ENCODE measurements around the gene HCN4. TPM values are rescaled to one million over a fixed set of nuclear protein-coding genes. Genes with fewer than 3 reads are reported as not detected.

The HCN4 gene
- total RNA-seq, 4 donors from 2014 or later: not detected

GRCh38 chr15:73375755-73376305, 7.1 kb upstream of the HCN4 start:
- Histone ChIP-seq H3K36me3 (no peaks in the 10 kb centered on the region), H3K4me3 (no peak overlapping the region), H3K27me3 (peaks cover 7 to 9% (median 7%) of the 10 kb centered on the region in 3 donors), H3K4me1 (no peaks in the 10 kb centered on the region), H3K9me3 (no peaks in the 10 kb centered on the region), H3K27ac (no peak overlapping the region)
- ATAC-seq (no peak), DNase-seq (no peak)
- in situ Hi-C loops (cut with MboI; ENCODE audit: low sequenced_read_pairs in 4 of 4) (no loop called here), intact Hi-C loops (cut with DNase I; ENCODE audit: low total_unique reads) (no loop called here)
- TF ChIP-seq, protein P1, sequence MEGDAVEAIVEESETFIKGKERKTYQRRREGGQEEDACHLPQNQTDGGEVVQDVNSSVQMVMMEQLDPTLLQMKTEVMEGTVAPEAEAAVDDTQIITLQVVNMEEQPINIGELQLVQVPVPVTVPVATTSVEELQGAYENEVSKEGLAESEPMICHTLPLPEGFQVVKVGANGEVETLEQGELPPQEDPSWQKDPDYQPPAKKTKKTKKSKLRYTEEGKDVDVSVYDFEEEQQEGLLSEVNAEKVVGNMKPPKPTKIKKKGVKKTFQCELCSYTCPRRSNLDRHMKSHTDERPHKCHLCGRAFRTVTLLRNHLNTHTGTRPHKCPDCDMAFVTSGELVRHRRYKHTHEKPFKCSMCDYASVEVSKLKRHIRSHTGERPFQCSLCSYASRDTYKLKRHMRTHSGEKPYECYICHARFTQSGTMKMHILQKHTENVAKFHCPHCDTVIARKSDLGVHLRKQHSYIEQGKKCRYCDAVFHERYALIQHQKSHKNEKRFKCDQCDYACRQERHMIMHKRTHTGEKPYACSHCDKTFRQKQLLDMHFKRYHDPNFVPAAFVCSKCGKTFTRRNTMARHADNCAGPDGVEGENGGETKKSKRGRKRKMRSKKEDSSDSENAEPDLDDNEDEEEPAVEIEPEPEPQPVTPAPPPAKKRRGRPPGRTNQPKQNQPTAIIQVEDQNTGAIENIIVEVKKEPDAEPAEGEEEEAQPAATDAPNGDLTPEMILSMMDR (IDR thresholded peaks at IDR 0.05 in 4 of 5, conservative IDR thresholded peaks at IDR 0.05 in 1 of 5): no peak
- TF ChIP-seq POLR2A (IDR thresholded peaks at IDR 0.05): no peak

- no peak for DNase-seq
- no peak overlapping the region for H3K27ac ChIP-seq
These were observed 6.3 kb upstream of the HCN4 start for GRCh38 chr15:73375012-73375411.

GRCh38 chr15:73374604-73375003, 5.8 kb upstream of the HCN4 start:
- H3K27ac ChIP-seq: no peak overlapping the region
- no peaks in the 10 kb centered on the region for H3K36me3 ChIP-seq
- H3K9me3 ChIP-seq: no peaks in the 10 kb centered on the region
- no peak for DNase-seq
- H3K4me3 ChIP-seq: no peak overlapping the region
- H3K27me3 ChIP-seq: peaks cover 11 to 15% (median 13%) of the 10 kb centered on the region in 3 donors
- in situ Hi-C loops (cut with MboI; ENCODE audit: low sequenced_read_pairs in 4 of 4) (no loop called here), intact Hi-C loops (cut with DNase I; ENCODE audit: low total_unique reads) (no loop called here)
- no peak for TF ChIP-seq POLR2A (IDR thresholded peaks at IDR 0.05)
- TF ChIP-seq, protein P1 (IDR thresholded peaks at IDR 0.05 in 4 of 5, conservative IDR thresholded peaks at IDR 0.05 in 1 of 5): no peak
- no peak for ATAC-seq
- no peaks in the 10 kb centered on the region for H3K4me1 ChIP-seq

More at GRCh38 chr15:73375012-73375411, 6.3 kb upstream of the HCN4 start:
- no peak for TF ChIP-seq POLR2A (IDR thresholded peaks at IDR 0.05)
- TF ChIP-seq, protein P1 (IDR thresholded peaks at IDR 0.05 in 4 of 5, conservative IDR thresholded peaks at IDR 0.05 in 1 of 5): no peak
- no peak for ATAC-seq
- intact Hi-C loops (cut with DNase I; ENCODE audit: low total_unique reads): no loop called here
- Histone ChIP-seq H3K9me3 (no peaks in the 10 kb centered on the region), H3K4me3 (no peak overlapping the region), H3K27me3 (peaks cover 9 to 12% (median 11%) of the 10 kb centered on the region in 3 donors), H3K4me1 (no peaks in the 10 kb centered on the region), H3K36me3 (no peaks in the 10 kb centered on the region)
- in situ Hi-C loops (cut with MboI; ENCODE audit: low sequenced_read_pairs in 4 of 4): no loop called here

GRCh38 chr15:73373221-73373620, 4.5 kb upstream of the HCN4 start:
- no peak for DNase-seq
- no peak for TF ChIP-seq POLR2A (IDR thresholded peaks at IDR 0.05)
- TF ChIP-seq, protein P1 (IDR thresholded peaks at IDR 0.05 in 4 of 5, conservative IDR thresholded peaks at IDR 0.05 in 1 of 5): no peak
- in situ Hi-C loops (cut with MboI; ENCODE audit: low sequenced_read_pairs in 4 of 4) (no loop called here), intact Hi-C loops (cut with DNase I; ENCODE audit: low total_unique reads) (no loop called here)
- Histone ChIP-seq H3K9me3 (no peaks in the 10 kb centered on the region), H3K27ac (no peak overlapping the region), H3K36me3 (no peaks in the 10 kb centered on the region), H3K4me1 (no peaks in the 10 kb centered on the region), H3K4me3 (no peak overlapping the region), H3K27me3 (peaks cover 22 to 25% (median 23%) of the 10 kb centered on the region in 3 donors)
- ATAC-seq: no peak

DNA sequence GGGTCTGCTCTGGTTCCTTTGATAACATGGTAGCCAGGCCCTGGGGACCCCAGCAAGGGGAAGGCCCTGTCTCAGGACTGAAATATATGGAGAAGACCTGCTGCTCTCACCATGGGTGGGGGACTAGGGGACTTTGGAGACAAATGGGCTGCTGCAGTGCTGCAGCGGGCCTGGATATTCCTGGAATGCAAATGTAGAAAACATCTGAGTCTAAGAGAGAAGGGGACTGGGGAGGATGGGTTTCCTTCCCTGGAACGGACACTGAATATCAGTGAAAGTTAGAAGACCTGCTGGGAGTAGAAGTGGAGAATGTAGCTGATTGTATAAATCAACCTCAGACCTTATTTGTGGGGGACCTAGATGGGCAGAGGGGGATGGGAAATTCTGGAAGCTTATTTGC, 3.1 kb upstream of the HCN4 start:
- no peak overlapping the region for H3K27ac ChIP-seq
- no peak for TF ChIP-seq POLR2A (IDR thresholded peaks at IDR 0.05)
- TF ChIP-seq, protein P1 (IDR thresholded peaks at IDR 0.05 in 4 of 5, conservative IDR thresholded peaks at IDR 0.05 in 1 of 5): no peak
- no peaks in the 10 kb centered on the region for H3K9me3 ChIP-seq
- intact Hi-C loops (cut with DNase I; ENCODE audit: low total_unique reads) (no loop called here), in situ Hi-C loops (cut with MboI; ENCODE audit: low sequenced_read_pairs in 4 of 4) (no loop called here)
- DNase-seq (no peak), ATAC-seq (no peak)
- H3K27me3 ChIP-seq: peaks cover 30 to 33% (median 31%) of the 10 kb centered on the region in 3 donors
- no peak overlapping the region for H3K4me3 ChIP-seq
- no peaks in the 10 kb centered on the region for H3K4me1 ChIP-seq
- no peaks in the 10 kb centered on the region for H3K36me3 ChIP-seq
